Measurements from ENCODE around the gene APMAP. TPM values are rescaled to one million over a fixed set of nuclear protein-coding genes. Genes with fewer than 3 reads are reported as not detected.

The APMAP gene
- total and polyA plus RNA-seq, 9 of the 15 experiments (the other 6 are each of a cell fraction or from before 2014, with no cell fraction given): 6.7 to 18.2 (median 14.4) TPM

DNA sequence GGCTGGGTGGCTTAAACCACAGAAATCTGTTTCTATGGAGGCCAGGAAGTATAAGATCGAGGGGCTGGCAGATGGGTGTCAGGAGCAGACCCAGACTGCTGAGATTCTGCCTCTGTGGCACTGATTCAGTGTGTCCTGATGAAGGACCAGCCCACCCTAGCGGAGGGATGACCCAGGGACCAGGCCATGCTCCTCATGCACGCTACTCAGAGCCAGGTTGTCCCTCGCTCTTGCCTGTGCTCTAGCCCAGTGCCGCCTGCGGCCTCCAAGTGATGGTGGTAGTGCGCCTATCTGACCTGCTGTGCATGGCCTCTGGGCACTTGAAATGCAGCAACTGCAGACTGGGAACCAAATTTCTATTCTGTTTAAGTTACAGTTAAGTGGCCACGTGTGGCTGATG lies 13.1 kb upstream of the APMAP start:
- ATAC-seq: no peak
- intact Hi-C loops (cut with micrococcal nuclease) (no loop called here), in situ Hi-C loops (cut with MboI) (loop anchor here (10.0 kb wide), 1 partner anchor 169 kb away; no protein-coding TSS in a partner anchor)
- H3K79me2 ChIP-seq (ENCODE audit: control insufficient read depth, insufficient read depth, low read length): no peaks in the 10 kb centered on the region
- H2AFZ ChIP-seq (ENCODE audit: low read depth, low read length): no peak overlapping the region
- H3K27me3 ChIP-seq (ENCODE audit: control insufficient read depth in 2 of 2, insufficient read depth in 2 of 2, low read length in 2 of 2): peaks cover 0 to 37% of the 10 kb centered on the region in 2 experiments; a peak in 3 of 5 replicates
- H3K4me3 ChIP-seq: no peak overlapping the region
- no peak overlapping the region for H3K4me2 ChIP-seq (ENCODE audit: insufficient read depth, low read length)
- POLR2A ChIA-PET: interaction anchor here (0.8 kb wide), 1 partner anchor 11 kb away, joined by 3 read pairs; no protein-coding TSS in a partner anchor
- no peaks in the 10 kb centered on the region for H3K9me3 ChIP-seq (replicated peaks; ENCODE audit: control insufficient read depth, insufficient read depth, low read depth, low read length)
- BruUV-seq (replicated peaks): no TSS peak
- WGBS (ENCODE audit: insufficient coverage, low coverage, missing lambda C conversion rate): 4% methylated on average over 7 of the region's 8 CpGs
- H3K4me1 ChIP-seq (replicated peaks in 1 of 2; ENCODE audit: control insufficient read depth in 2 of 2, insufficient read depth in 2 of 2, low read length in 2 of 2): no peaks in the 10 kb centered on the region
- no peak overlapping the region for H3K27ac ChIP-seq (ENCODE audit: extremely low read depth, low read depth, low read length)
- TF ChIP-seq TRIM24 (IDR thresholded peaks at IDR 0.05) (no peak), MTA3 (IDR thresholded peaks at IDR 0.05; ENCODE audit: borderline replicate concordance) (no peak), HIVEP1 (CRISPR knock-in tag; IDR thresholded peaks at IDR 0.05) (no peak), NEUROD1 (IDR thresholded peaks at IDR 0.05; ENCODE audit: borderline replicate concordance, low read depth, low read length, partially characterized antibody) (no peak), ZNF354B (CRISPR knock-in tag; IDR thresholded peaks at IDR 0.05) (no peak), BCL6 (CRISPR knock-in tag; IDR thresholded peaks at IDR 0.05) (no peak), TAF1 (IDR thresholded peaks at IDR 0.05; ENCODE audit: control insufficient read depth, extremely low read depth, insufficient read depth, low read length, severe bottlenecking) (no peak), GTF2A2 (tag; IDR thresholded peaks at IDR 0.05) (no peak)
- TF ChIP-seq, protein P1, sequence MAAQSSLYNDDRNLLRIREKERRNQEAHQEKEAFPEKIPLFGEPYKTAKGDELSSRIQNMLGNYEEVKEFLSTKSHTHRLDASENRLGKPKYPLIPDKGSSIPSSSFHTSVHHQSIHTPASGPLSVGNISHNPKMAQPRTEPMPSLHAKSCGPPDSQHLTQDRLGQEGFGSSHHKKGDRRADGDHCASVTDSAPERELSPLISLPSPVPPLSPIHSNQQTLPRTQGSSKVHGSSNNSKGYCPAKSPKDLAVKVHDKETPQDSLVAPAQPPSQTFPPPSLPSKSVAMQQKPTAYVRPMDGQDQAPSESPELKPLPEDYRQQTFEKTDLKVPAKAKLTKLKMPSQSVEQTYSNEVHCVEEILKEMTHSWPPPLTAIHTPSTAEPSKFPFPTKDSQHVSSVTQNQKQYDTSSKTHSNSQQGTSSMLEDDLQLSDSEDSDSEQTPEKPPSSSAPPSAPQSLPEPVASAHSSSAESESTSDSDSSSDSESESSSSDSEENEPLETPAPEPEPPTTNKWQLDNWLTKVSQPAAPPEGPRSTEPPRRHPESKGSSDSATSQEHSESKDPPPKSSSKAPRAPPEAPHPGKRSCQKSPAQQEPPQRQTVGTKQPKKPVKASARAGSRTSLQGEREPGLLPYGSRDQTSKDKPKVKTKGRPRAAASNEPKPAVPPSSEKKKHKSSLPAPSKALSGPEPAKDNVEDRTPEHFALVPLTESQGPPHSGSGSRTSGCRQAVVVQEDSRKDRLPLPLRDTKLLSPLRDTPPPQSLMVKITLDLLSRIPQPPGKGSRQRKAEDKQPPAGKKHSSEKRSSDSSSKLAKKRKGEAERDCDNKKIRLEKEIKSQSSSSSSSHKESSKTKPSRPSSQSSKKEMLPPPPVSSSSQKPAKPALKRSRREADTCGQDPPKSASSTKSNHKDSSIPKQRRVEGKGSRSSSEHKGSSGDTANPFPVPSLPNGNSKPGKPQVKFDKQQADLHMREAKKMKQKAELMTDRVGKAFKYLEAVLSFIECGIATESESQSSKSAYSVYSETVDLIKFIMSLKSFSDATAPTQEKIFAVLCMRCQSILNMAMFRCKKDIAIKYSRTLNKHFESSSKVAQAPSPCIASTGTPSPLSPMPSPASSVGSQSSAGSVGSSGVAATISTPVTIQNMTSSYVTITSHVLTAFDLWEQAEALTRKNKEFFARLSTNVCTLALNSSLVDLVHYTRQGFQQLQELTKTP (IDR thresholded peaks at IDR 0.05; ENCODE audit: low read depth in 1 of 2, partially characterized antibody in 2 of 2): no peak
- H3K9ac ChIP-seq (ENCODE audit: insufficient read depth in 1 of 2, low read depth in 2 of 2, low read length in 2 of 2): no peak overlapping the region
- DNase-seq (ENCODE audit: extremely low read depth in 1 of 4, low spot score in 3 of 4): no peak
- CTCF ChIA-PET (ENCODE audit: low intra/inter-chr PET ratio): no interaction called here
- H4K20me1 ChIP-seq (replicated peaks; ENCODE audit: control insufficient read depth, insufficient read depth, low read length): no peaks in the 10 kb centered on the region
- H3K36me3 ChIP-seq (ENCODE audit: control insufficient read depth, insufficient read depth, low read length): no peaks in the 10 kb centered on the region
- no peak for FAIRE-seq
- H3K9me1 ChIP-seq (ENCODE audit: control insufficient read depth, insufficient read depth, low read length): no peaks in the 10 kb centered on the region

Measured in K562 (cell line).